ENCODE results near the gene SNX6. TPM values are rescaled to one million over a fixed set of nuclear protein-coding genes. Genes with fewer than 3 reads are reported as not detected.

Gene SNX6
- total RNA-seq (2022; extraction: Qiagen RNA extraction) = 69.9 to 88.0 TPM (median 76.4 TPM) in 5 replicates

GRCh38 chr14:34629657-34630529 is at the start of gene SNX6:
SNX6 (minus strand) TSS chr14:34630148; CDS start chr14:34630116, 32 bp downstream.

GRCh38 chr14:34539407-34540180 is 90.4 kb downstream of the SNX6 start, which contains the start of gene EAPP:
EAPP (minus strand) TSS chr14:34539701; CDS start chr14:34539628, 73 bp downstream.

Other genes with a start within 250 kb of the SNX6 start
- 27.3 to 37.8 TPM (median 32.8 TPM) in 5 replicates for gene SPTSSA, start 167.9 kb downstream of the SNX6 start, total RNA-seq (2022; extraction: Qiagen RNA extraction)
- 39.7 to 52.8 TPM (median 43.8 TPM) in 5 replicates for gene EAPP, start 90.4 kb downstream of the SNX6 start, total RNA-seq (2022; extraction: Qiagen RNA extraction)
- gene CFL2, start 84.4 kb upstream of the SNX6 start, total RNA-seq (2022; extraction: Qiagen RNA extraction) = 94.1 to 129 TPM (median 119 TPM) in 5 replicates
- 24.9 to 32.3 TPM (median 29.8 TPM) in 5 replicates for gene BAZ1A, start 245.2 kb upstream of the SNX6 start, total RNA-seq (2022; extraction: Qiagen RNA extraction)